B cell (primary cell): ENCODE data around the gene FLNA. TPM values are rescaled to one million over a fixed set of nuclear protein-coding genes. Genes with fewer than 3 reads are reported as not detected.

Experiments used
- ATAC-seq: fragments of 200-7000 bp; cut with Tn5 transposase; one replicate; pipeline ENCODE4 v1.10.0; 2021; ENCODE audit warnings: low read depth, mild to moderate bottlenecking, moderate number of reproducible peaks, moderate library complexity
- CTCF ChIA-PET: fragments of 350-600 bp; sonication (Branson Sonifier 250); formaldehyde crosslinking; loops from one replicate; lab custom pipeline; 2021; ENCODE audit warnings: antibody characterized with exemption, inconsistent platforms; lab: Charles Lee
- POLR2A ChIA-PET: fragments of 350-600 bp; sonication (Branson Sonifier 250); formaldehyde crosslinking; loops from one replicate; lab custom pipeline; 2021; ENCODE audit warnings: antibody characterized with exemption; lab: Charles Lee
- DNase-seq: peaks from one replicate; pipeline ENCODE4 v3.0.0; 2013
- H2AFZ ChIP-seq: 2 replicates; pipeline ENCODE4 v1.6.1; 2012; ENCODE audit warnings: mild to moderate bottlenecking, low read depth, low read length; ENCODE audit not compliant: insufficient read depth, poor library complexity, severe bottlenecking
- H3K27ac ChIP-seq, 2 donors: 1 replicate in 1 of 2; 2 replicates in 1 of 2; pipeline ENCODE4 v1.5.1; 2012 to 2013; ENCODE audit warnings: low read length in 2 of 2, mild to moderate bottlenecking in 2 of 2, moderate library complexity in 1 of 2
- H3K27me3 ChIP-seq, 4 experiments: fragments of 200-600 bp in 1 of 4; sonication (generic) in 1 of 4; replicated peaks in 1 of 4; 1 replicate in 2 of 4; 2 replicates in 2 of 4; pipeline versions ENCODE4 v1.6.1 to v1.7.0; 2013 to 2016; ENCODE audit warnings: low read length in 3 of 4, mild to moderate bottlenecking in 2 of 4, mixed read lengths in 1 of 4, moderate library complexity in 1 of 4; ENCODE audit not compliant: insufficient read depth in 4 of 4, control insufficient read depth in 3 of 4; ENCODE audit errors: control extremely low read depth in 1 of 4
- H3K36me3 ChIP-seq, 2 experiments: replicated peaks in 1 of 2; 1 replicate in 1 of 2; 2 replicates in 1 of 2; pipeline versions ENCODE4 v1.6.1 to v1.7.1; 2013; ENCODE audit warnings: low read length in 1 of 2; ENCODE audit not compliant: insufficient read depth in 2 of 2, control insufficient read depth in 1 of 2; ENCODE audit errors: control extremely low read depth in 1 of 2, extremely low read depth in 1 of 2
- H3K4me1 ChIP-seq, 2 donors: fragments of 200-600 bp in 1 of 2; sonication (generic) in 1 of 2; 1 replicate in 1 of 2; 2 replicates in 1 of 2; pipeline versions ENCODE4 v1.5.1 to v1.6.1; 2013 to 2017; ENCODE audit warnings: low read length in 2 of 2; ENCODE audit not compliant: control insufficient read depth in 2 of 2, insufficient read depth in 2 of 2
- H3K4me2 ChIP-seq: replicated peaks from 2 replicates; pipeline ENCODE3; 2012; ENCODE audit warnings: mild to moderate bottlenecking, low read depth, low read length; ENCODE audit not compliant: poor library complexity, severe bottlenecking
- H3K4me3 ChIP-seq, 5 experiments: fragments of 200-600 bp in 1 of 5; sonication (generic) in 1 of 5; 1 replicate in 3 of 5; 2 replicates in 2 of 5; pipeline versions ENCODE4 v1.5.1 to v1.7.0; 2011 to 2016; ENCODE audit warnings: low read length in 4 of 5, mild to moderate bottlenecking in 4 of 5, low read depth in 2 of 5, control low read depth in 1 of 5, moderate library complexity in 1 of 5; ENCODE audit not compliant: insufficient read depth in 1 of 5; ENCODE audit errors: control extremely low read depth in 1 of 5, extremely low read depth in 1 of 5
- H3K79me2 ChIP-seq: fragments of 200-600 bp; sonication (generic); one replicate; pipeline ENCODE4 v1.6.0; 2016; ENCODE audit warnings: low read length; ENCODE audit not compliant: control insufficient read depth, insufficient read depth
- H3K9ac ChIP-seq: fragments of 200-600 bp; sonication (generic); 2 replicates; pipeline ENCODE4 v1.6.1; 2017; ENCODE audit warnings: mild to moderate bottlenecking, low read length, moderate library complexity
- H3K9me3 ChIP-seq, 3 donors: one replicate each; pipeline versions ENCODE4 v1.6.1 to v1.7.1; 2013; ENCODE audit warnings: low read length in 2 of 3; ENCODE audit not compliant: control insufficient read depth in 2 of 3, insufficient read depth in 1 of 3; ENCODE audit errors: control extremely low read depth in 1 of 3
- H4K20me1 ChIP-seq: 2 replicates; pipeline ENCODE4 v1.6.0; 2012; ENCODE audit warnings: mild to moderate bottlenecking, low read length; ENCODE audit not compliant: insufficient read depth, control insufficient read depth, poor library complexity, severe bottlenecking
- H3K27ac Mint-ChIP-seq: one replicate; pipeline ENCODE4 v1.8.0; 2021; ENCODE audit warnings: mixed read lengths
- H3K27me3 Mint-ChIP-seq: one replicate; pipeline ENCODE4 v1.8.0; 2021; ENCODE audit warnings: mixed read lengths
- H3K4me1 Mint-ChIP-seq: one replicate; pipeline ENCODE4 v1.8.0; 2021; ENCODE audit warnings: mixed read lengths
- H3K4me3 Mint-ChIP-seq: one replicate; pipeline ENCODE4 v1.8.0; 2021; ENCODE audit warnings: mixed read lengths
- H3K9me3 Mint-ChIP-seq: one replicate; pipeline ENCODE4 v1.8.0; 2022; ENCODE audit warnings: mixed read lengths; ENCODE audit not compliant: insufficient read depth
- EZH2 ChIP-seq: IDR thresholded peaks from 2 replicates; pipeline ENCODE4 v1.6.1; 2012; ENCODE audit warnings: borderline replicate concordance, low read depth, mild to moderate bottlenecking, moderate library complexity, low read length; ENCODE audit not compliant: insufficient read depth, poor library complexity, severe bottlenecking
- WGBS: methylation state at CpG from one replicate; pipeline ENCODE4 v1.1.5; 2013; ENCODE audit warnings: missing lambda C conversion rate; ENCODE audit not compliant: insufficient coverage; 5-methylcytosine and 5-hydroxymethylcytosine counted together
- intact Hi-C: fragments of 100-400 bp; cut with micrococcal nuclease; formaldehyde crosslinking; loops from one replicate; pipeline ENCODE4 v1.10.0; 2022
- polyA plus RNA-seq: library from polyadenylated mRNA; depleted of rRNA; stranded (reverse); fragments of >200 nt; gene quantifications from 2 replicates; pipeline ENCODE4 v1.2.3, GENCODE V29; 2012
- total RNA-seq, 2 donors: library from RNA; stranded (reverse); fragments of 120-200 nt in 1 of 2; gene quantifications; 1 replicate in 1 of 2; 2 replicates in 1 of 2; pipeline versions ENCODE4 v1.2.3 to v1.2.4, GENCODE V29; 2013 to 2022
- TF ChIP-seq, protein P1 (sequence below): fragments of 200-600 bp; IDR thresholded peaks from one replicate; pipeline ENCODE4 v1.8.0; 2022; ENCODE audit warnings: antibody characterized with exemption, mild to moderate bottlenecking

The FLNA gene
- total and polyA plus RNA-seq, 2 donors (not counting 1 experiment from before 2014, with no cell fraction given): 342 to 510 TPM

DNA sequence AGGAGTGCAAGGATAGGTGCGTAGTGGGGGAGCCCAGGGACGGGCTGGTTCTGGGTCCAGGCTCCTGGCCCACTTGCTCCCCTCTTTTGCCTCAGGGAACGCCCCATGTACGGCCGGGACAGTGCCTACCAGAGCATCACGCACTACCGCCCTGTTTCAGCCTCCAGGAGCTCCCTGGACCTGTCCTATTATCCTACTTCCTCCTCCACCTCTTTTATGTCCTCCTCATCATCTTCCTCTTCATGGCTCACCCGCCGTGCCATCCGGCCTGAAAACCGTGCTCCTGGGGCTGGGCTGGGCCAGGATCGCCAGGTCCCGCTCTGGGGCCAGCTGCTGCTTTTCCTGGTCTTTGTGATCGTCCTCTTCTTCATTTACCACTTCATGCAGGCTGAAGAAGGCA is 6.4 kb upstream of the FLNA start:
- Histone ChIP-seq H3K27ac (peak overlapping the region in 1 of 2 donors; percentile 99), H3K4me3 (no peak overlapping the region), H3K79me2 (peaks cover 10% of the 10 kb centered on the region), H2AFZ (no peak overlapping the region), H4K20me1 (no peaks in the 10 kb centered on the region), H3K9ac (no peak overlapping the region), H3K4me1 (peaks cover 18 to 27% of the 10 kb centered on the region in 2 donors), H3K27me3 (no peaks in the 10 kb centered on the region), H3K9me3 (no peaks in the 10 kb centered on the region), H3K4me2 (peak overlapping the region; percentile 83), H3K36me3 (peaks cover 0 to 7% of the 10 kb centered on the region in 2 experiments)
- H3K4me3 Mint-ChIP-seq: peak overlapping the region; percentile 86
- H3K9me3 Mint-ChIP-seq: no peaks in the 10 kb centered on the region
- 93% methylated on average over 3 of the region's 14 CpGs for WGBS
- TF ChIP-seq, protein P1, sequence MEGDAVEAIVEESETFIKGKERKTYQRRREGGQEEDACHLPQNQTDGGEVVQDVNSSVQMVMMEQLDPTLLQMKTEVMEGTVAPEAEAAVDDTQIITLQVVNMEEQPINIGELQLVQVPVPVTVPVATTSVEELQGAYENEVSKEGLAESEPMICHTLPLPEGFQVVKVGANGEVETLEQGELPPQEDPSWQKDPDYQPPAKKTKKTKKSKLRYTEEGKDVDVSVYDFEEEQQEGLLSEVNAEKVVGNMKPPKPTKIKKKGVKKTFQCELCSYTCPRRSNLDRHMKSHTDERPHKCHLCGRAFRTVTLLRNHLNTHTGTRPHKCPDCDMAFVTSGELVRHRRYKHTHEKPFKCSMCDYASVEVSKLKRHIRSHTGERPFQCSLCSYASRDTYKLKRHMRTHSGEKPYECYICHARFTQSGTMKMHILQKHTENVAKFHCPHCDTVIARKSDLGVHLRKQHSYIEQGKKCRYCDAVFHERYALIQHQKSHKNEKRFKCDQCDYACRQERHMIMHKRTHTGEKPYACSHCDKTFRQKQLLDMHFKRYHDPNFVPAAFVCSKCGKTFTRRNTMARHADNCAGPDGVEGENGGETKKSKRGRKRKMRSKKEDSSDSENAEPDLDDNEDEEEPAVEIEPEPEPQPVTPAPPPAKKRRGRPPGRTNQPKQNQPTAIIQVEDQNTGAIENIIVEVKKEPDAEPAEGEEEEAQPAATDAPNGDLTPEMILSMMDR: no peak
- TF ChIP-seq EZH2: no peak
- peaks cover 25% of the 10 kb centered on the region for H3K4me1 Mint-ChIP-seq
- no peak for ATAC-seq
- ChIA-PET POLR2A (no interaction called here), CTCF (interaction anchor here (0.5 kb wide), 1 partner anchor 392 kb away, joined by 3 read pairs; no protein-coding TSS in a partner anchor)
- H3K27ac Mint-ChIP-seq: no peak overlapping the region
- intact Hi-C loops: no loop called here
- DNase-seq: no peak
- H3K27me3 Mint-ChIP-seq: no peaks in the 10 kb centered on the region

DNA sequence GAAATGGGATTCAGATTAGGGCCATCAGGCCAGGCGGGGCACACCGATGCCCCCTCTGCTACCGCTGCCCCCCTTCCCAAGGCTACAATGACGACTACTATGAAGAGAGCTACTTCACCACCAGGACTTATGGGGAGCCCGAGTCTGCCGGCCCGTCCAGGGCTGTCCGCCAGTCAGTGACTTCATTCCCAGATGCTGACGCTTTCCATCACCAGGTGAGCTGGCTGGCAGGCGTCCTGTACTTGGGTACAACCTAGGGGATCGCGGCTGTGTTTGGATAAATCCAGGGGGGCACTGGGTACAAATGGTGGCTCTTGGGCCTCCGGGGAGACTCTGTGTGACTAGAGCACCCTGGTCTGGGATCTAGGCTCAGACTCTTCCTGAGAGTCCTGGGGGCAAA is 5.7 kb upstream of the FLNA start:
- Mint-ChIP-seq H3K27ac (peak overlapping the region; percentile 91), H3K9me3 (no peaks in the 10 kb centered on the region), H3K4me1 (peaks cover 27% of the 10 kb centered on the region), H3K27me3 (no peaks in the 10 kb centered on the region), H3K4me3 (peak overlapping the region; percentile 86)
- no peak overlapping the region for H2AFZ ChIP-seq
- ChIA-PET CTCF (no interaction called here), POLR2A (interaction anchor here (1.0 to 1.6 kb wide), 2 partner anchors 9 to 33 kb away, joined by 4 to 8 read pairs; no protein-coding TSS in a partner anchor)
- no peak for ATAC-seq
- peak overlapping the region; percentile 95 for H3K9ac ChIP-seq
- H4K20me1 ChIP-seq: no peaks in the 10 kb centered on the region
- peak overlapping the region; percentile 83 for H3K4me2 ChIP-seq
- WGBS: 73% methylated on average over 12 of the region's 13 CpGs
- H3K4me1 ChIP-seq: peaks cover 19 to 30% of the 10 kb centered on the region in 2 donors
- TF ChIP-seq, protein P1: no peak
- H3K27ac ChIP-seq: peak overlapping the region; percentile 90 to 99
- H3K9me3 ChIP-seq: no peaks in the 10 kb centered on the region
- H3K36me3 ChIP-seq: peaks cover 0 to 7% of the 10 kb centered on the region in 2 experiments
- H3K27me3 ChIP-seq: no peaks in the 10 kb centered on the region
- DNase-seq: no peak
- H3K4me3 ChIP-seq: peak overlapping the region in 4 of 5 experiments; percentile 67 to 83 (median 72)
- intact Hi-C loops: no loop called here
- peaks cover 10% of the 10 kb centered on the region for H3K79me2 ChIP-seq
